ENCODE measurements around the gene SH3RF3.

SH3RF3 gene

GRCh38 chr2:109164311-109164710, 35.3 kb downstream of the SH3RF3 start:
- Histone ChIP-seq H3K4me2 (peak overlapping the region; percentile 59), H3K9me3 (peaks cover 17% of the 10 kb centered on the region; the same call in 1 of the 2 replicates), H3K27ac (peak overlapping the region; percentile 8; the same call in 1 of the 2 replicates), H4K20me1 (peaks cover 70% of the 10 kb centered on the region), H3K4me1 (peaks cover 44% of the 10 kb centered on the region), H3K27me3 (no peaks in the 10 kb centered on the region), H3K4me3 (no peak overlapping the region), H3K9ac (no peak overlapping the region), H3K36me3 (peaks cover 19% of the 10 kb centered on the region)
- TF ChIP-seq Cebpa-rat (IDR thresholded peaks at IDR 0.05), result no peak

- Histone ChIP-seq H3K27me3 (no peaks in the 10 kb centered on the region), H3K4me2 (peak overlapping the region; percentile 59), H3K4me1 (peaks cover 40% of the 10 kb centered on the region), H3K27ac (peak overlapping the region; percentile 8; the same call in 1 of the 2 replicates), H3K4me3 (no peak overlapping the region), H3K36me3 (peaks cover 19% of the 10 kb centered on the region), H3K9me3 (peaks cover 17% of the 10 kb centered on the region; the same call in 1 of the 2 replicates), H4K20me1 (peaks cover 70% of the 10 kb centered on the region), H3K9ac (no peak overlapping the region)
- no peak for TF ChIP-seq Cebpa-rat (IDR thresholded peaks at IDR 0.05)
These were observed 35.8 kb downstream of the SH3RF3 start for GRCh38 chr2:109164739-109165221.

GRCh38 chr2:109166811-109167210, 37.8 kb downstream of the SH3RF3 start:
- Histone ChIP-seq H3K9ac (no peak overlapping the region), H3K36me3 (peaks cover 19% of the 10 kb centered on the region), H3K4me2 (no peak overlapping the region), H4K20me1 (peaks cover 69% of the 10 kb centered on the region), H3K27ac (no peak overlapping the region), H3K4me3 (no peak overlapping the region), H3K9me3 (peaks cover 17% of the 10 kb centered on the region; the same call in 1 of the 2 replicates), H3K4me1 (peaks cover 19% of the 10 kb centered on the region), H3K27me3 (no peaks in the 10 kb centered on the region)
- TF ChIP-seq Cebpa-rat (IDR thresholded peaks at IDR 0.05), result no peak

- Histone ChIP-seq H3K27ac (no peak overlapping the region), H4K20me1 (peaks cover 78% of the 10 kb centered on the region), H3K27me3 (no peaks in the 10 kb centered on the region), H3K9me3 (peaks cover 17% of the 10 kb centered on the region; the same call in 1 of the 2 replicates), H3K4me1 (peaks cover 17% of the 10 kb centered on the region), H3K9ac (no peak overlapping the region), H3K4me3 (no peak overlapping the region), H3K36me3 (peaks cover 19% of the 10 kb centered on the region), H3K4me2 (no peak overlapping the region)
- TF ChIP-seq Cebpa-rat (IDR thresholded peaks at IDR 0.05), result no peak
These were observed 39.1 kb downstream of the SH3RF3 start for GRCh38 chr2:109168086-109168485.

GRCh38 chr2:109168716-109169115, 39.7 kb downstream of the SH3RF3 start:
- Histone ChIP-seq H3K4me3 (no peak overlapping the region), H4K20me1 (peaks cover 84% of the 10 kb centered on the region), H3K4me2 (no peak overlapping the region), H3K27ac (no peak overlapping the region), H3K36me3 (peaks cover 19% of the 10 kb centered on the region), H3K27me3 (no peaks in the 10 kb centered on the region), H3K4me1 (peaks cover 20% of the 10 kb centered on the region), H3K9ac (no peak overlapping the region), H3K9me3 (peaks cover 18% of the 10 kb centered on the region; the same call in 1 of the 2 replicates)
- TF ChIP-seq Cebpa-rat (IDR thresholded peaks at IDR 0.05), result no peak

- TF ChIP-seq Cebpa-rat (IDR thresholded peaks at IDR 0.05), result no peak
- H3K9me3 ChIP-seq, result peaks cover 28% of the 10 kb centered on the region
- no peak overlapping the region for H3K9ac ChIP-seq
- no peaks in the 10 kb centered on the region for H3K27me3 ChIP-seq
- peaks cover 18% of the 10 kb centered on the region for H3K36me3 ChIP-seq
- H3K4me1 ChIP-seq, result peaks cover 20% of the 10 kb centered on the region
- H3K27ac ChIP-seq, result no peak overlapping the region
- H3K4me2 ChIP-seq, result no peak overlapping the region
- H4K20me1 ChIP-seq, result peaks cover 71% of the 10 kb centered on the region
- H3K4me3 ChIP-seq, result no peak overlapping the region
These were observed 41.6 kb downstream of the SH3RF3 start for GRCh38 chr2:109170645-109171044.

GRCh38 chr2:109171444-109172334, 42.7 kb downstream of the SH3RF3 start:
- H4K20me1 ChIP-seq, result peaks cover 66% of the 10 kb centered on the region
- H3K4me1 ChIP-seq, result peaks cover 20% of the 10 kb centered on the region
- H3K36me3 ChIP-seq, result peaks cover 15% of the 10 kb centered on the region
- H3K27me3 ChIP-seq, result no peaks in the 10 kb centered on the region
- no peak overlapping the region for H3K4me3 ChIP-seq
- H3K9ac ChIP-seq, result no peak overlapping the region
- H3K9me3 ChIP-seq, result peaks cover 28% of the 10 kb centered on the region
- H3K27ac ChIP-seq, result no peak overlapping the region
- no peak overlapping the region for H3K4me2 ChIP-seq
- TF ChIP-seq Cebpa-rat (IDR thresholded peaks at IDR 0.05), result no peak

- no peak for TF ChIP-seq Cebpa-rat (IDR thresholded peaks at IDR 0.05)
- no peak overlapping the region for H3K9ac ChIP-seq
- no peak overlapping the region for H3K4me2 ChIP-seq
- peaks cover 35% of the 10 kb centered on the region for H3K9me3 ChIP-seq
- H3K27me3 ChIP-seq, result no peaks in the 10 kb centered on the region
- peaks cover 63% of the 10 kb centered on the region for H4K20me1 ChIP-seq
- H3K36me3 ChIP-seq, result peaks cover 13% of the 10 kb centered on the region
- no peak overlapping the region for H3K27ac ChIP-seq
- peaks cover 20% of the 10 kb centered on the region for H3K4me1 ChIP-seq
- no peak overlapping the region for H3K4me3 ChIP-seq
These were observed 43.6 kb downstream of the SH3RF3 start for GRCh38 chr2:109172556-109173105.

- peak overlapping the region; percentile 63 for H3K27ac ChIP-seq
- peaks cover 22% of the 10 kb centered on the region for H3K4me1 ChIP-seq
- H3K9me3 ChIP-seq, result peaks cover 32% of the 10 kb centered on the region
- no peak overlapping the region for H3K4me3 ChIP-seq
- no peak overlapping the region for H3K9ac ChIP-seq
- TF ChIP-seq Cebpa-rat (IDR thresholded peaks at IDR 0.05), result no peak
- H3K36me3 ChIP-seq, result peaks cover 5% of the 10 kb centered on the region
- H4K20me1 ChIP-seq, result peaks cover 54% of the 10 kb centered on the region
- no peaks in the 10 kb centered on the region for H3K27me3 ChIP-seq
- H3K4me2 ChIP-seq, result peak overlapping the region; percentile 58
These were observed 44.5 kb downstream of the SH3RF3 start for GRCh38 chr2:109173311-109174171.

Data from BLaER1 (cell line).